Naive thymus-derived CD4-positive, alpha-beta T cell (primary cell): ENCODE results near the gene NR1I3. TPM values are rescaled to one million over a fixed set of nuclear protein-coding genes. Genes with fewer than 3 reads are reported as not detected.
"Not testable (repeated sequence)": the region's sequence is repeated elsewhere in the genome, so short reads cannot be mapped to it uniquely, and the experiment has no call there.

ENCODE experiments used
- ATAC-seq: fragments of 150-1000 bp; cut with Tn5 transposase; 2 replicates; pipeline ENCODE4 v1.10.0; 2021; ENCODE audit warnings: mild to moderate bottlenecking, moderate library complexity
- CTCF ChIA-PET: fragments of 350-600 bp; sonication (Branson Sonifier 250); formaldehyde crosslinking; loops from one replicate; lab custom pipeline; 2021; ENCODE audit warnings: antibody characterized with exemption; lab: Charles Lee
- POLR2A ChIA-PET: fragments of 350-600 bp; sonication (Branson Sonifier 250); formaldehyde crosslinking; loops from one replicate; lab custom pipeline; 2021; ENCODE audit warnings: antibody characterized with exemption, inconsistent platforms; lab: Charles Lee
- DNase-seq, 9 donors: peaks; one replicate each; pipeline versions ENCODE4 v3.0.0 to v3.0.0-alpha.2; 2020 to 2022; ENCODE audit warnings: mixed read lengths in 1 of 9
- H3K27ac ChIP-seq: one replicate; pipeline ENCODE4 v1.7.0; 2013; ENCODE audit warnings: mild to moderate bottlenecking, low read depth, low read length, moderate library complexity
- H3K27me3 ChIP-seq, 2 donors: one replicate each; pipeline ENCODE4 v1.7.0; 2013; ENCODE audit warnings: low read length in 2 of 2, mild to moderate bottlenecking in 2 of 2, moderate library complexity in 2 of 2; ENCODE audit not compliant: control insufficient read depth in 2 of 2, insufficient read depth in 2 of 2
- H3K36me3 ChIP-seq, 3 experiments: 1 replicate in 2 of 3; 2 replicates in 1 of 3; pipeline ENCODE4 v1.7.0; 2013; ENCODE audit warnings: low read length in 3 of 3, mild to moderate bottlenecking in 3 of 3, moderate library complexity in 1 of 3; ENCODE audit not compliant: insufficient read depth in 3 of 3, control insufficient read depth in 2 of 3
- H3K4me1 ChIP-seq, 2 donors: one replicate each; pipeline ENCODE4 v1.7.0; 2013; ENCODE audit warnings: low read length in 2 of 2, mild to moderate bottlenecking in 2 of 2, moderate library complexity in 1 of 2; ENCODE audit not compliant: control insufficient read depth in 2 of 2, insufficient read depth in 2 of 2
- H3K4me3 ChIP-seq: 2 replicates; pipeline ENCODE4 v1.7.0; 2013; ENCODE audit warnings: mild to moderate bottlenecking, low read length
- H3K9me3 ChIP-seq, 3 experiments: 1 replicate in 2 of 3; 2 replicates in 1 of 3; pipeline ENCODE4 v1.7.0; 2013; ENCODE audit warnings: low read length in 3 of 3; ENCODE audit not compliant: control insufficient read depth in 2 of 3
- H3K27ac Mint-ChIP-seq, 9 donors: one replicate each; pipeline ENCODE4 v1.8.0; 2020 to 2022; ENCODE audit warnings: mixed read lengths in 9 of 9, mild to moderate bottlenecking in 8 of 9, moderate library complexity in 5 of 9, inconsistent platforms in 2 of 9
- H3K27me3 Mint-ChIP-seq, 5 donors: one replicate each; pipeline ENCODE4 v1.8.0; 2021 to 2022; ENCODE audit warnings: mixed read lengths in 5 of 5, mild to moderate bottlenecking in 1 of 5
- H3K36me3 Mint-ChIP-seq, 5 donors: one replicate each; pipeline ENCODE4 v1.8.0; 2020 to 2022; ENCODE audit warnings: mixed read lengths in 5 of 5, mild to moderate bottlenecking in 3 of 5, inconsistent platforms in 1 of 5
- H3K4me1 Mint-ChIP-seq, 7 donors: one replicate each; pipeline ENCODE4 v1.8.0; 2020 to 2022; ENCODE audit warnings: mixed read lengths in 7 of 7, mild to moderate bottlenecking in 3 of 7, inconsistent platforms in 1 of 7
- H3K4me3 Mint-ChIP-seq, 10 donors: one replicate each; pipeline ENCODE4 v1.8.0; 2020 to 2022; ENCODE audit warnings: mild to moderate bottlenecking in 10 of 10, mixed read lengths in 10 of 10, moderate library complexity in 6 of 10, inconsistent platforms in 2 of 10
- H3K9me3 Mint-ChIP-seq, 11 donors: one replicate each; pipeline ENCODE4 v1.8.0; 2020 to 2022; ENCODE audit warnings: mixed read lengths in 11 of 11, mild to moderate bottlenecking in 4 of 11, inconsistent platforms in 1 of 11, moderate library complexity in 1 of 11
- intact Hi-C, 2 donors: fragments of 100-400 bp; cut with micrococcal nuclease; formaldehyde crosslinking; loops; one replicate each; pipeline ENCODE4 v1.15.1; 2023
- polyA plus RNA-seq, 2 donors: library from polyadenylated mRNA; unstranded; fragments of 300-500 nt; fragmentation: Illumina TruSeq; gene quantifications; one replicate each; pipeline ENCODE4 v1.2.3, GENCODE V29; 2021
- total RNA-seq, 6 experiments: library from RNA in 5 of 6; stranded (reverse) in 5 of 6; gene quantifications; 1 replicate in 5 of 6; 2 replicates in 1 of 6; pipeline ENCODE4 v1.2.3 and lab custom pipeline; 2021 to 2026

The NR1I3 gene
- total and polyA plus RNA-seq, 7 experiments from 2014 or later, result not detected

DNA sequence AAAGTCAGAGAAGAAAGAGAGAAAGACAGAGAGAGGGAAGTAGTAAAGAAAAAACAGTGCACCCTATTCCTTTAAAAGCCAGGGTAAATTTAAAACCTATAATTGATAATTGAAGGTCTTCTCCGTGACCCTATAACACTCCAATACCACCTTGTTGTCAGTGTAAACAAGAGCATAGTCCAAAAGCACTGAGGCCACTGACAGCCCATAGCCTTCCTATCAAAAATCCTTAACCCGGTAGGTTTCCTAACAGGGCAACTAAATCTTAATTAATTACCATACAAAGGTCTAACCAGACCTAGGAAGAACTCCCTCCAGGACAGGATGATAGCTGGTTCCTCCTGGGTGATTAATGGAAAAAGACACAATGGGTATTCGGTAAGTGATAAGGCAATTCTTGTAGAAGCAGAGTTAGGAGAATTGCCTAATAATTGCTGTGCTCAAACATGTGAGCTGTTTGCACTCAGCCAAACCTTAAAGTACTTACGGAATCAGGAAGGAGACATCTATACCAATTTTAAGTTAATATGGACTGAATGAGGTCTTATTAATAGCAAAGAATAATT, 18.0 kb upstream of the NR1I3 start:
- Histone ChIP-seq H3K9me3 (peaks cover 0 to 10% (median 0%) of the 10 kb centered on the region in 3 experiments), H3K27me3 (peaks cover 0 to 13% of the 10 kb centered on the region in 2 donors)
- H3K27ac Mint-ChIP-seq, H3K36me3 ChIP-seq, DNase-seq, POLR2A ChIA-PET, H3K4me3 ChIP-seq, ATAC-seq, intact Hi-C loops, H3K4me1 ChIP-seq, CTCF ChIA-PET, H3K27ac ChIP-seq: not testable (repeated sequence)
- H3K4me3 Mint-ChIP-seq, result peak overlapping the region in 1 of 10 donors; percentile 27
- H3K9me3 Mint-ChIP-seq, result peaks cover 8 to 34% (median 25%) of the 10 kb centered on the region in 11 donors
- peaks cover 8 to 17% (median 14%) of the 10 kb centered on the region in 5 donors for H3K36me3 Mint-ChIP-seq
- peaks cover 6 to 20% (median 14%) of the 10 kb centered on the region in 7 donors for H3K4me1 Mint-ChIP-seq
- H3K27me3 Mint-ChIP-seq, result peaks cover 40 to 55% (median 47%) of the 10 kb centered on the region in 5 donors

- Histone ChIP-seq H3K27me3 (peaks cover 0 to 13% of the 10 kb centered on the region in 2 donors), H3K9me3 (peaks cover 0 to 10% (median 0%) of the 10 kb centered on the region in 3 experiments)
- H3K36me3 ChIP-seq, ATAC-seq, H3K4me3 Mint-ChIP-seq, POLR2A ChIA-PET, DNase-seq, intact Hi-C loops, H3K4me3 ChIP-seq, H3K4me1 ChIP-seq, H3K27ac ChIP-seq: not testable (repeated sequence)
- Mint-ChIP-seq H3K36me3 (peaks cover 8 to 19% (median 14%) of the 10 kb centered on the region in 5 donors), H3K9me3 (peaks cover 8 to 34% (median 25%) of the 10 kb centered on the region in 11 donors), H3K27ac (peak overlapping the region in 1 of 9 donors; percentile 25), H3K4me1 (peaks cover 6 to 20% (median 14%) of the 10 kb centered on the region in 7 donors), H3K27me3 (peaks cover 32 to 50% (median 40%) of the 10 kb centered on the region in 5 donors)
- CTCF ChIA-PET, result interaction anchor here (0.6 kb wide), 1 partner anchor 36 kb away, joined by 4 read pairs; no protein-coding TSS in a partner anchor
These were observed 17.3 kb upstream of the NR1I3 start for GRCh38 chr1:161255302-161255701.

DNA sequence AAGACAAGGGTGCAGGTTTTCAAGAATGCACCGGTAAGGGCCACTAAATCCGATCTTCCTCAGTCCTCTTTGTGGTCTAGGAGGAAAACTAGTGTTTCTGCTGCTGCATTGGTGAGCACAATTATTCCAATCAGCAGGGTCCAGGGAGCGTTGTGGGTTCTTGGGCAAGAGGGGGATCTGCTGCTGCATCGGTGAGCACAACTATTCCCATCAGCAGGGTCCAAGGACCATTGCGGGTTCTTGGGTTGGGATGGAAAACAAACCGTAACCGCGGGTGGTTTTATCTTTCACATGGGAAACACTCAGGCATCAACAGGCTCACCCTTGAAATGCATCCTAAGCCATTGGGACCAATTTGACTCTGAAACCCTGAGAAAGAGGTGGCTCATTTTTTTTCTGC, 13.6 kb upstream of the NR1I3 start:
- H3K36me3 ChIP-seq, result no peaks in the 10 kb centered on the region
- POLR2A ChIA-PET, result no interaction called here
- intact Hi-C loops, result no loop called here
- CTCF ChIA-PET, result no interaction called here
- DNase-seq, result no peak
- Mint-ChIP-seq H3K27me3 (peaks cover 0 to 17% (median 11%) of the 10 kb centered on the region in 5 donors), H3K4me1 (no peaks in the 10 kb centered on the region), H3K9me3 (peaks cover 0 to 15% (median 11%) of the 10 kb centered on the region in 11 donors), H3K4me3 (no peak overlapping the region), H3K36me3 (peaks cover 0 to 13% (median 0%) of the 10 kb centered on the region in 5 donors), H3K27ac (no peak overlapping the region)
- H3K4me1 ChIP-seq, result no peaks in the 10 kb centered on the region
- H3K9me3 ChIP-seq, result peaks cover 0 to under 1% (median 0%) of the 10 kb centered on the region in 3 experiments
- no peaks in the 10 kb centered on the region for H3K27me3 ChIP-seq
- ATAC-seq, result no peak
- no peak overlapping the region for H3K4me3 ChIP-seq
- no peak overlapping the region for H3K27ac ChIP-seq

DNA sequence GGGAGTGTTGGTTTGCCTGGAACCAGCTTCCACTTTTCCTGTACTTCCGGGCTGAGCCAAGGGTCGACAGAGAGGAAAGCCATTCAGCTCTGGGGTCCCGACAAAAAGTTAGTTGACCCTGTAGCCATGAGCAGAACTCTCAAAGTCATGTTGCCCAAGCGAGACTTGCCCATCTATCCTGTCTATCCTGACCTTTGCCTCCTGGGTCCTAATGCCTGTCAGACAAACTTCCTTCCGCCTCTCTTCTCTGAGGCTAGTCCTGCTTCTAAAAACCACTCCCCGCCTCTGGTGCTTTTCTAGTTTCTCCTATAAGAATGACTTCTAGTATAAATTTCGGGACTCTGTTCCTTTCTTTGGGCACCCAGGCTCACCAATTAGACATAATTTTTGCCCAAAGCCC, 12.8 kb upstream of the NR1I3 start:
- intact Hi-C loops, result no loop called here
- POLR2A ChIA-PET, result no interaction called here
- peaks cover 0 to 10% (median 5%) of the 10 kb centered on the region in 11 donors for H3K9me3 Mint-ChIP-seq
- H3K27me3 Mint-ChIP-seq, result peaks cover 0 to 11% (median 7%) of the 10 kb centered on the region in 5 donors
- Histone ChIP-seq H3K4me3 (no peak overlapping the region), H3K9me3 (no peaks in the 10 kb centered on the region), H3K27me3 (no peaks in the 10 kb centered on the region), H3K36me3 (no peaks in the 10 kb centered on the region), H3K4me1 (no peaks in the 10 kb centered on the region), H3K27ac (no peak overlapping the region)
- no peaks in the 10 kb centered on the region for H3K4me1 Mint-ChIP-seq
- DNase-seq (no peak), ATAC-seq (no peak)
- peaks cover 0 to 8% (median 0%) of the 10 kb centered on the region in 5 donors for H3K36me3 Mint-ChIP-seq
- no peak overlapping the region for H3K4me3 Mint-ChIP-seq
- CTCF ChIA-PET, result no interaction called here
- no peak overlapping the region for H3K27ac Mint-ChIP-seq

GRCh38 chr1:161250100-161250499, 12.1 kb upstream of the NR1I3 start:
- H3K4me3 ChIP-seq, H3K27ac Mint-ChIP-seq, H3K4me1 Mint-ChIP-seq, H3K27me3 ChIP-seq, H3K4me1 ChIP-seq, intact Hi-C loops, H3K9me3 ChIP-seq, DNase-seq, H3K9me3 Mint-ChIP-seq, H3K36me3 ChIP-seq, POLR2A ChIA-PET, H3K36me3 Mint-ChIP-seq, H3K4me3 Mint-ChIP-seq, H3K27me3 Mint-ChIP-seq, ATAC-seq, H3K27ac ChIP-seq: not testable (repeated sequence)
- CTCF ChIA-PET, result interaction anchor here (0.7 to 1.1 kb wide), 2 partner anchors 41 to 132 kb away, joined by 3 to 4 read pairs; no protein-coding TSS in a partner anchor

- no peaks in the 10 kb centered on the region for H3K36me3 ChIP-seq
- no peak overlapping the region for H3K27ac ChIP-seq
- H3K4me1 ChIP-seq, result no peaks in the 10 kb centered on the region
- Mint-ChIP-seq H3K27ac (no peak overlapping the region), H3K9me3 (peaks cover 0 to 3% (median 0%) of the 10 kb centered on the region in 11 donors), H3K4me1 (peaks cover 0 to 1% (median 0%) of the 10 kb centered on the region in 7 donors), H3K36me3 (peaks cover 0 to 5% (median 0%) of the 10 kb centered on the region in 5 donors), H3K4me3 (no peak overlapping the region), H3K27me3 (peaks cover 0 to 14% (median 8%) of the 10 kb centered on the region in 5 donors)
- ATAC-seq, result no peak
- intact Hi-C loops, result no loop called here
- ChIA-PET POLR2A (no interaction called here), CTCF (interaction anchor here (0.6 kb wide), 1 partner anchor 46 kb away, joined by 3 read pairs; no protein-coding TSS in a partner anchor)
- no peaks in the 10 kb centered on the region for H3K27me3 ChIP-seq
- no peak for DNase-seq
- no peak overlapping the region for H3K4me3 ChIP-seq
- no peaks in the 10 kb centered on the region for H3K9me3 ChIP-seq
These were observed 6.9 kb upstream of the NR1I3 start for GRCh38 chr1:161244888-161245287.
